ENCODE results near the gene CECR2.

GRCh38 chr22:17596226-17596625 lies 227.0 kb downstream of the CECR2 start:
- TF ChIP-seq CTCF (IDR thresholded peaks at IDR 0.05) (no peak), POLR2AphosphoS5 (IDR thresholded peaks at IDR 0.05; ENCODE audit: low read depth, low read length) (no peak)
